GM19438 (cell line): ENCODE data around the gene FOXJ1.

ENCODE experiments used
- ATAC-seq: cut with Tn5 transposase; IDR thresholded peaks from one replicate; pipeline ENCODE4 v1.9.1; 2021; ENCODE audit warnings: low read depth; ENCODE audit not compliant: unreplicated experiment

FOXJ1 gene

DNA sequence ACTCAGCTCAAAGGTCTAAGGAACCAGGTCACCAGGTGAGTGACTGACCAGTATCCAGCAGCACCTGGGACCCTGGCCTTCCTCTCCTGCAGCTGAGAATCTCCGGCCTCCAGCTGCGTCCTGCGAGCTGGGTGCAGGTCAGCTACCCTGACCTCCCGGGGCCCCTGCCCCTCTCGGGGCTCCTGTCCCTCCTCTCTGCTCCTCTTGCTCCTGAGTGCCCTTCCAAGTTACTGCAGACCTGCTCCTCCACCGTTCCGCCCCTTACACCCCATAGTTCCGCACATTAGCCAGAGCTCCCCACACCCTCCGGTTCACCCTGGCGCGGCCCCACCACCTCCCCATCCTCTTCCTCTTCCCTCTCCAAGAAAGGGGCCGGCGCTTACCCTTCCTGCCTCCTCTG lies 10.6 kb downstream of the FOXJ1 start:
- no peak for ATAC-seq

DNA sequence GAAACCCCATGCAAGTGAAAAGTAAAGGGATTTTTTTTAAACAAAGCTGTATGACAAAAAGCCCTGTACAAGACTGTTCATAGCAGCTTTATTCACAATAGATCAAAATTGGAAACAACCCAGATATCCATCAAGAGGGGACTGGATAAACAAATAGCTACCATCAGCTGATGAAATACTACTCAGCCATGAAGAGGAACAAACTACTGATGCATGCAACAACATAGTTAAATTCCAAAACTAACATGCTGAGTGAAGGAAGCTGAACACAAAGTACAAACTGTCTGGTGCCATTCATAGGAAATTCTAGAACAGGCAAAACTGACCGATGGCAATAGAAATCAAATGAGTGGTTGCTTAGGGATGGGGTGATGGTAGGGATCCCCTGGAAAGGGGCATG lies 15.1 kb downstream of the FOXJ1 start:
- no peak for ATAC-seq

DNA sequence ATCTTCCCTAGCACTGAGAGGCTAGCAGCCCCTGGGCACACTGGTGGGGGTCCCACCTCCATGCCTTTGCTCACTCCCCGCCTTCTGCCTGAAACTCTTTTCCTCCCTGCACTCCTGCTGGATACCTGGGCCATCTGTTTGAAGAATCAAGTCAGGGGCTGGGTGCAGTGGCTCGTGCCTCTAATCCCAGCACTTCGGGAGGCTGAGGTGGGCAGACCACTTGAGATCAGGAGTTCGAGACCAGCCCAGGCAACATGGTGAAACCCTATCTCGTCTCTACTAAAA lies 15.7 kb downstream of the FOXJ1 start:
- ATAC-seq, result no peak

DNA sequence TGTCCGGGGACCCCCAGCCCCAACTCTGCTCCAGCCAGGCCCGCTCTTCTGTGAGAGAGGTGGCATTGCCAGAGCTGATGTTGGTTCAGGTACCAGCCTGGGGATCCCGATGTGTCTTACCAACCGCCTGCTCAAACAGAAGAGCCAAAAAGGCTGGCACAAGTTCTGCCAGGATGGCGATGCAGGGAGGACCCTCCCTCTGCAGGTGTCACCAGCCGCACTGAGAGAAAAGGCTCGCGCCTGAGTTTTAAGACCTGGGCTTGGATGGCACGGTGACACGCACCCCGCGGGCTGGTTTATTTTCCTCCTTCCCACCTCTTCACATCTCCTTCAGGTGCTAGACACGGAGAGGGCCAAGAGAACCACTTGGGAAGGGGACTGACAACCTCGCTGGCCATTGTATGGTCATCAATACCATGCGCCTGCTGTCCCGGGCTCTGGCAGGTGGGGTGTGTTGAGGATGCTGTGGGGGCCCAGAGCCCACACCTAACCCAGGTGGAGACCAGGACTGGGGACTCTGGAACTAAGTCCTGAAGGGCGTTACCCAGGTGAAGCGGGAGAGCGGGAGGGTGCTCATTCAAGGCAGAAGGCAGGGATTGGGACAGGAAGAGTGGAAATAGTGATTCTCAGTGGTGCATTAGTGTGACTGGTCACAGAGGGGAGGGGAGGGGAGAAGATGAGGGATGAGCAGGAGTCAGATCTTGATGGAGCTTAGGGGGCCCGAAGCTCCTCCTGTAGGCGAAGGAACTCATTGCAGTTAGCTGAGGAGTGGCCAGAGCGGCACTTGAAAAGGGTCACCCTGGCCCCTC lies 16.3 kb downstream of the FOXJ1 start:
- ATAC-seq, result no peak

DNA sequence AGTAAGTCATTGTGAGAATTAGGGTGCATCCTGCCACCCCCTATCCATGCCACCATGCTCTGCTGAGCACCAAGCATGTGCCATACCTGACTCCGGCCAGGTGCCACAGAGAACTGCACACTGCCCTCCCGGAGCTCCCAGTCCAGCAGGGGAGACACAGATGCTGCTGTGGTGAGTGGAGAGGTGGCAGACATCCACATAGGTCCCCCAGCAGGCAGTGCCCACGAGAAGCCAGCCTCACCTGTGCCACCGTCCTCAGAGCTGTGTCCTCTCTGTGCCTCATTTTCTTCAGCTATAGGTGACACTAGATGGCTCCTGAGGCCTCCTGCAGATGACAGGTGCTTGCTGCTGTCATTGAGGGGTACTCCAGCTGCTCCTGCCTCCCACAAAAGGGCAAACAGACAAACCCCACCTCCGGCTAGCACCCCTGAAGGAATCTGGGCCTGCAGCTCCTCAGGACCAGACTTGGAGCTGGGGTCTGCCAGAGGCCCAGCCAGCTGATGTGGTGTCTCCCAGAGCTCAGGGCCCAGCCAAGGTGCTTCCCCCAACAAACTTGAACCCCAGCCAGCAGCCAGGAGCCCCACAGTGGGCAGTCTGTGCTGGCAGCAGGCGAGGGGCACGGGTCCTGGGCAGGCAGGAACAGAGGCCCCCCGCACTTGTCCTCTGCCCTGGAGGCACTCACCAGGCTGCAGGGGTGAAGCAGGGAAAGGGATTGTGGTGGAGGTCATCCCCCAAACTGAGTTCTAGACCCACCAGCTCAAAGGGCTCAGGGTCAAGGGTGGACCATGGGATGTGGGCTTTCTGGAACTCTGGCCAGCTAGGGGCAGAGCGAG lies 17.1 kb downstream of the FOXJ1 start:
- ATAC-seq, result no peak

DNA sequence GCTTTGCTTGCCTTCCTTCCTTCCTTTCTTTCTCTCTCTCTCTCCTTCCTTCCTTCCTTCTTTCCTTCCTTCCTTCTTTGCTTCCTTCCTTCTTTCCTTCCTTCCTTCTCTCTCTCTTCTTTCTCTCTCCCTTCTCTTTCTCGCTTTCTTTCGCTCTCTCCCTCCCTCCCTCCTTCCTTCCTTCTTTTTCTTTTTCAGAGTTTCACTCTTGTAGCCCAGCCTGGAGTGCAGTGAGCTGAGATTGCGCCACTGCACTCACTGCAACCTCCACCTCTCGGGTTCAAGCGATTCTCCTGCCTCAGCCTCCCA lies 17.9 kb downstream of the FOXJ1 start:
- no peak for ATAC-seq

DNA sequence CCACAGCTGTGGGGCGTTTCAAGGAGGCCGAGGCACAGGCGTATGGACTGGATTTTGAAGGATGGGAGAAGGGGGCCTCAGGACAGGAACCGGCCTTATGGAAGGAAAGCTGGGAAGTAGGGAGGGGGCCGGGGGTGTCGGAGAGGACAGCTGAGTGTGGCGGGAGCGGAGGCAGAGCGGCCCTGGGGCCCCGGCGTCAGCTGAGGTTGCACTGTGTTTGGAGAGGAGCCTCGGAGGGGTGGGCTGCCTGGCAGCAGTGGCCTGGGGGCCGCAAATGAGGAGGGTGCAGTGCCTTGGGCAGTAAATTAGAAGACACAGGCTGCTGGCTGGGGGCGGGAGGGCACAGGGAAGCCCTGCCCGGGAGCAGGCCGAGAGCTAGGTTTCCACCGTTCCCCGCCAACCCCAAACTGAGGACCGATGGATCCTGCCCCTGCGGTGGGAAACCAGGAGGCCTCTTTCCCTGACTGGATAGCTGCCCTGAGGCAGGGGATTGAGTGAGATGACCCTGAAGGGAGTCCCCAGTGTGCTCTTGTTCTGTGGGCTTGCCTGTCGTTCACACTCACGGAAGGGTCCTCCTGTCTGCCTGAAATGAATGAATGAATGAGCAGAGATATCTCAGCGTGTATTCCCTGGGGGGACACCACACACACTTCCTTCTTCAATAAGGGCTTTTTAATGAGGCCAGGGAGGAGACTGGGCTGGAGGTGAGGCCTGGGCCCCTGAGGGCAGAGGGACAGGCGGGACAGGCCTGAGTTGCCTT lies 18.4 kb downstream of the FOXJ1 start:
- ATAC-seq, result no peak

DNA sequence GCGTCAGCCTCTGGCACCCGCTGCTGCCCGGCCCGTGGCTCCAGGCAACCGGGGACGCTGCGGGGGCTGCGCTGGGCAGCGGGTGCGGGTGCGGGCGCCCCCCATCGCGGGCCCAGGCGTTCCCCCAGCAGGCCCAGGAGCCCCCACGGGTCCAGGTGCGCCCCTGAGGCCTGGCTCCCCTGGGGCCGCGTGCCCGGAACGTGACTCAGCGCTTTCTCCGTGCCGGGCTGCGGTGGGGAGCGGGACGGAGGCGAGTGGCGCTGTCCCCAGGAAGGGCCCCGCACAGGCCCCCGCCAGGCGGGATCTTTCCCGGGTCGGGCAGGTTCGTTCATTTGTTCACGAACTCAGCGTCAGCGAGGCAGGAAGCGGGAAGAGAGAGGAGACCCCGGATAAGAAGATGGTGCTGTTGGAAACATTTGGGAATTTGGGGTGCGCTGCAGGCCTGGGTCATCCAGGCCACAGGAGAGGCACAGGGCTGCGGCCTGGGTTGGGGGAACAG lies 19.1 kb downstream of the FOXJ1 start:
- no peak for ATAC-seq

DNA sequence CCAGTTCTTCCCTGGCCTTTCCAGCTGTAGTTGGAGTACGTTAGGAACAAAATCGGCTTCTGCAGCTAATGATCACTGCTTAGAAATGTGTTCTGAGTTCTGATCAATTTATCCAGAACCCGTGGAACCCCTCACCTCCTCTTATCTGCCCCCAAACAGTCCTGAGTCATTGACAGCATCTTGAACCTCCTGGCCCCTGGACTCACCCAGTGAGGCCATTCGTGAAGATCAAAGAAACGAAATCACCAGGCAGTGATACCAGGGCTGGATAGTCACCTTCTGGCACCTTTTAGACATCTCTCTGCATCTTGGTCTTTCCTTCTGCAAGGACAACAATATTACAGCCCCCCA lies 20.4 kb downstream of the FOXJ1 start:
- no peak for ATAC-seq

DNA sequence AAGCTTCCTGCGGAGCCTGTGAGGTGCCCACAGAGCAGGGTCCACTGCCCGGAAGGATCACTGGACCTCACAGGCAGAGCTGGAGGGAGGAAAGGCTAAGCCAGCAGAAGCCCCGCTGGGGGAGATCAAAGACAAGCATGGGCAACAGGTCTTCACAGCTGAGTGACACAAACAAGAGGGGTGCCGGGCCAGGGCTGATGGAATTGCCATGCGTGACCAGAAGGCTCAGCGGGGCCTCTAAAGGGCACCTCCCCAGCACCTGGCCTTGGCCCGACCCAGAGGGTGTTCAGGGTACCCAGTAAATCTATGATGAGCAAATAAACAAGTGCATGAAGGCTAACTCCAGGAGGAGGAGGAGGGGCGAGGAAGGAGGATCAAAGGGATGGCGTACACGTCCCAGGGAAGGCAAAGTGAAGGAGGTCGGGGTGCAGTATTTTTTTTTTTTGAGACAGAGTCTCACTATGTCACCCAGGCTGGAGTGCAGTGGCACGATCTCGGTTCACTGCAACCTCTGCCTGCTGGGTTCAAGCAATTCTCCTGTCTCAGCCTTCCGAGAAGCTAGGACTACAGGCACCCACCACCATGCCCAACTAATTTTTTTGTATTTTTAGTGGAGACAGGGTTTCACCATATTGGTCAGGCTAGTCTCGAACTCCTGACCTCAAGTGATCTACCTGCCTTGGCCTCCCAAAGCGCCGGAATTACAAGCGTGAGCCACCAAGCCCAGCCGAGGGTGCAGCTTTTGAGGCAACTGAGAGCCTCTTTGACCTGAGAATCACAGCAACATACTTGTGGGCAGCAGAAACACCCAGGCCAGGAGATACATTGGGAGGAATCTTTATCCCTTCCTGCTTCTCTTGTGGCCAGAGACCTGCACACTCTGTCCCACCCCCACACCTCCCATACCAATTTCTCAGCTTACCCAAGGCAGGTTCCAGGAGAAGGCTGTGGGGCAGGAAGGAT lies 21.4 kb downstream of the FOXJ1 start:
- ATAC-seq, result no peak

DNA sequence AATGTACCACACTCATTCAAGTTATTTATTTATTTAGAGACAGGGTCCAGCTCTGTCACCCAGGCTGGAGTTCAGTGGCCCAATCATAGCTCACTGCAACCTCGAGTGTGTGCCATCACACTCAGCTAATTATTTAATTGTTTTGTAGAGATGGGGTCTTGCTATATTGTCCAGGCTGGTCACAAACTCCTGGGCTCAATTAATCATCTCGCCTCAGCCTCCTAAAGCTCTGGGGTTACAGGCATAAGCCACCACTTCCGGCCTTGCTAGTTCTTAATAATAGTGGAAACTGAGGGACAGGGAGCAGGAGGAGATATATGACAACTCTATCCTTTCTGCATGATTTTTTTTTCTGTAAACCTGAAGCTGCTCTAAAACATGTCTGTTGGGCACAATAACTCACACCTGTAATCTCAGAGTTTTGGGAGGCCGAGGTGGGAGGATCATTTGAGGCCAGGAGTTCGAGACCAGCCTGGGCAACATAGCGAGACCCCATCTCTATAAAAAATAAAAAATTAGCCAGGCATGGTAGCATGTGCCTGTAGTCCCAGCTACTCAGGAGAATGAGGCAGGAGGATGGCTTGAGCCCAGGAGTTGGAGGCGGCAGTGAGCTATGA lies 25.8 kb downstream of the FOXJ1 start:
- no peak for ATAC-seq

DNA sequence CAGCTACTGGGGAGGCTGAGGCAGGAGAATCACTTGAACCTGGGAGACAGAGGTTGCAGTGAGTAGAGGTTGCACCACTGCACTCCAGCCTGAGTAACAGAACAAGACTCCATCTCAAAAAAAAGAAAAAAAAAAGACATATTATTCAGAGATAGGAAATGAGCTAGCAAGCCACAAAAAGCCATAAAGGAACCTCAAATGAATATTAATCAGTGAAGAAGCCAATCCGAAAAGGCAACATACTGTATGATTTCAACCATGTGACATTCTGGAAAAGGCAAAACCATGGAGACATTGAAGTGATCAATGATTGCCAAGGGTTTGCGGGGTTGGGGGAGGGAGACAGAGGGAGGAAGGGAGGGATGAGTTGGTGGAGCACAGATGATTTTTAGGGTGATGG lies 29.1 kb downstream of the FOXJ1 start:
- ATAC-seq, result no peak

DNA sequence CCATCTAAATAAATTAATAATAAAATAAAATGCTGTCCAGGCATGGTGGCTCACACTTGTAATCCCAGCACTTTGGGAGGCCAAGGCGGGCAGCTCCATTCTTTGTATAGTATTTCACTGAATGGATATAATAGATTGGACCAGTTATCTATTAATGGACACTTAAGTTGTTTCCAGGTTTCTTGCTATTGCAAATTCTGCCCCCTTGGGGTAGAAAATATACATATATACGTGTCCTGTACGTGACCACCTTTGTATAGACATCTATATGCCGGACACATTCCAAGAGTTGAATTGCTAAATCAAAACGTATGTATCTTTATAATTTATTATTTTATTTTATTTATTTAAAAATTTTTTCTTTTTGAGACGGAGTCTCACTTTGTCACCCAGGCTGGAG lies 33.5 kb downstream of the FOXJ1 start:
- ATAC-seq, result no peak

DNA sequence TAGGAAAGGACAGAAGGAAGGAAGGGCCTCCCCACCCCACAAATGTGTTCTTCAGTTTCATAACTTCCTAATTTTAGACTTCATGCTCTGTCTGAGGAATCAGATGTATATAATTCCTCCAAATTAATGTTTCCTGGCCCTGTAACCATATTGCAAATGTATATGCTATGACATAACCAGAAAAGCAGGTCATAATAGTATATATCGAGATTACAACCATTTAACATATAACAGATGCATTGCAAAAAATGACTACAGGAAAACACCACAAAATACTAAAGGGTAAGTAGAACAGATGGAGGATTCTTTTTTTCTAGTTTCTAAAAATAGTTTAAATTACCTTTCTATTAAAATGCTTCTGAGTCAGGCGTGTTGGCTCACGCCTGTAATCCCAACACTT lies 34.3 kb downstream of the FOXJ1 start:
- no peak for ATAC-seq

DNA sequence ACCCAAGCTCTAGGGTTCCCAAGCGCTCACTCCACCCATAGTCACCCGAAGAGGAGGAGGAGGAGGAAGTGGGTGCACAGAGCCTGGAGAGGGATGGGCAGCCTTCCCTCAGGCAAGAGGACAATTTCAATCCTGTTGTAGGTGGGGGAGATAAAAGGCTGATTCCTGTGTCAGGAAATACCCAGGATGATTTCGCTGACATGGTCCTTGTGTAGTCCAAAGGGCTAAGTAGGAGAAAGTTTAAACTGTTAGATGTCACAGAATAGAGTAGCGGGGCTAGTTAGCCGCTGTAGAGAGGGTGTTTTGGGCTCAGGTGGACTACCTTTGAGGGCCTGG lies 36.2 kb downstream of the FOXJ1 start:
- no peak for ATAC-seq

DNA sequence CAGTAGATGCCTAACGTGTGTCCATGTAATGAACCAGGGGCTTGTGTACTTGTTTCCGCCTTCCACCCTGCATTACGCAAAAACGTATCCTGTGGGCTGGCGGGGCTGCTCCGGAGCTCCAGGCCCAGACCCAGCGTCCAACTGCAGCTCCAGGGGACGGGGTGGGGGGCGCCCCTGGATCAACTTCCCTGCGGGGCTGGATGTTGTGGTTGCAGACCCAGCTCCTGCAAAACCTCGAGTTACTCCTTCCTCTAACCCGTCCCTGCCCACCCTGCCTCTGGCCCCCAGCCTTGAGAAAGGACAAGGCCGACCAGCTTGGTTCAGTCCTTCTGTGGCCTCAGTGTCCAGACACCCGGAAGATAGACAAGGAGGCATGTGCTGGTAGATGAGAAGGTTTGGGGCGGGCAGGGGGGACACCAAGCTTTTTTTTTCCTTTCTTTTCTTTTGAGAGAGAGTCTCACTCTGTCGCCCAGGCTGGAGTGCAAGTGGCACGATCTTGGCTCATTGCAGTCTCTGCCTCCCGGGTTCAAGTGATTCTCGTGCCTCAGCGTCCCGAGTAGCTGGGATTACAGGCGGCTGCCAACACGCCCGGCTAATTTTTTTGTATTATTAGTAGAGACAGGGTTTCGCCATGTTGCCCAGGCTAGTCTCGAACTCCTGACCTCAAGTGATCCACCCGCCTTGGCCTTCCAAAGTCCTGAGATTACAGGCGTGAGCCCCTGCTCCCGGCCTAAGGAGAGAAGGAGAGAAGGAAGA lies 36.7 kb downstream of the FOXJ1 start:
- ATAC-seq, result no peak

DNA sequence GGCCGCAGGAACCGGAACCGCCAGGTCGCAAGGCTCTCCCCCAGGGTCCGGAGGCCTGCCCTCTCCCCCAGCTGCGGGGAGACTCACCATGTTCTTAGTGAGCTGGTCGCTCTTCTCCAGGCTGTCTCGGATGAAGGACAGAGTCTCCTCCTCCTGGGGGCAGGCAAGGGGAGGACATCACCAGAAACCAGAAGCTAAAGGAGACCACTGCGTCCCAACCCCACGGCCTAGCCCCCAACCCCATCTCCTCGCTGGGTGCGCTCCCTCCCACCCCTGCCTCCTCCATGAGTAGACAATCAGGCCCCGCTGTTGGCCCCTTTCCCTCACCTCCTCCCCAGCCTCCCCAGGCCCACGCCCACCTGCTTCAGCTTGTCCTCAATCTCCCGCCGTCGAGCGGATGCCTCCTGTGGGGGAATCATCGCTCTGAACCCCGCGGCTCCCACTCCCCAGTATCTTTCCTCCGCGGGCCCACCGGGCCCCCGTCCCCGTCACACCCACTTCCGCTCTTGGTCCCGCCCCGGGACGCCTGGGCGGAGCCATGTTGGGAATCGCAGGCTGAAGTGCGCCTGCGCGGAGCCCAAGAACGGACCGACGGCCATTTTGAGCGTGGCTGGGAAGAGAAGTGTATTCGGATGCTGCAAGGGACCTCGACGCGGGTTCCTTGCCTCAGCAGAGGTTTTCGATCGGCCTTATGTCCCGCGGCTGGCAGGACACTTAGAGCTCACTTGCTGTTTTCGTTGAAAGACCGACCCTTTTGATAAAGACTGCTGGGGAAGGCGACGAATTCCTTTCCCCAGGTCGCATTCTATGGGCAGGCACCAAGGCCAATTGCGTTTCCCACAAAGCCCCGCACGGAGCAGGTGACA lies 37.5 kb downstream of the FOXJ1 start, which contains the start of gene EXOC7:
TSS of gene EXOC7 (minus strand) at position 514 of the 866 bp plus-strand sequence. CDS start at position 419, 95 bp downstream.
- peak; percentile 87 for ATAC-seq

DNA sequence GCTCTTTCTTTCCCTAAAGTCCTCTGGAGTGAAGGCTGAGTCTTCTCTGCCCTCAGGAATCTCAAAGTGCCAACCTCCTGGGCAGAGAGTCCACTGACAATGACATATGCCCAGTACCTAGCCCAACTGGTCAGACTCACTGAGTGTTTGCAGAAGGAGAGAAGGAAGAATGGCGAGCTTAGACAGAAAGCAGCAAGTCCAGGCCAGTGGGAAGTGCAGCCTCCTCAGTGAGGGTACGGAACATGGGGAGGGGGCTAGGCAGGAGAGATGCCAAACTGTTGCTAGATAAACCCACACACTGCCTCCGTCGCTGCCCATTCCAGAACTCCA lies 38.1 kb downstream of the FOXJ1 start:
- no peak for ATAC-seq
